ENCODE results near the gene ZCCHC7. TPM values are rescaled to one million over a fixed set of nuclear protein-coding genes. Genes with fewer than 3 reads are reported as not detected.

ZCCHC7 gene
- total RNA-seq, 1 experiment from 2014 or later = 31.2 TPM

DNA sequence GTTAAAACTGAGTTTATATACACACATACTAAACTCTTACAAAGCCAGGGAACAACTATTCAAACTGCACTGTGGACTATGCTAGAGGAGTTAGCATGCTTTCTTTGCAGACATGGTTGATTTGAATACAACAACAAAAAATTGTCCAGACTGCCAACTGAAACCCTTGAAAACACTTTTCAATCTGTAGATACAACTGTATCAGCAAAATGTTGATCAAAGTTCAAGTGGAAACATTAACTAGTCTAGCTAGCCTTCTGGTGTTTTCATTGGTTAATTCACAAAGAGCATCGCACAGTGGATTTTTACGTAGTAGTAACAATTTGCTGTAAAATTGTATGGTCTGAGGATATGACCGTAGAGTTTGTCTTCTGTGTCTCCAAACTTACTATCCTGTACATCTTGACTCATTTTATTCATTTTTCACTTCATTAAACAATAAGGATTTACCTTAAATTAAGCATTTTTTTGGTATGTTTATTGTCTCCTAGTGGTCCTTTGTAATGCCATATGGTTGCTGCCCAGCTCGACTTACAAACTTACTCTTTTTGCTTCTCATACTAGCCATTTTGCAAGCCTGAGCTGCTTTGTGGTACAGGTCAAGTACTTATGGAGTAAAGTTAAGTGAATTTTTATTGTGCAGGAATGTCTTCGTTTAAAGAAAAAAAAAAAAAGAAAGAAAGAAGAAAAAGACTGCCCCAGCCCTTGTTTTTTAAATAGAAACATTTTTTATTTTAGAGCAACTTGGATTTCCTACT lies 123.4 kb downstream of the ZCCHC7 start:
- ChIA-PET POLR2A (no interaction called here), RAD21 (ENCODE audit: low non-redundant PET in 1 of 2, low total read pairs in 2 of 2, uncharacterized antibody in 2 of 2, unreplicated experiment in 2 of 2) (no interaction called here), CTCF (no interaction called here)
- Histone ChIP-seq H3K79me2 (ENCODE audit: insufficient read depth, low read length) (peaks cover 17% of the 10 kb centered on the region; the same call in 1 of the 2 replicates), H3K4me2 (ENCODE audit: low read length) (no peak overlapping the region), H3K4me3 (replicated peaks in 1 of 2; ENCODE audit: low read depth in 1 of 2, low read length in 2 of 2) (no peak overlapping the region), H2AFZ (ENCODE audit: low read depth, low read length, poor library complexity, severe bottlenecking) (no peak overlapping the region), H3K36me3 (ENCODE audit: control insufficient read depth in 1 of 2, insufficient read depth in 2 of 2, low read length in 2 of 2) (no peaks in the 10 kb centered on the region), H3K9ac (ENCODE audit: low read length) (no peak overlapping the region), H3K27ac (ENCODE audit: low read depth, low read length) (no peak overlapping the region), H3K9me2 (ENCODE audit: insufficient read depth) (peaks cover 4% of the 10 kb centered on the region; the same call in 1 of the 2 replicates), H3K9me3 (ENCODE audit: control insufficient read depth in 1 of 2, insufficient read depth in 1 of 2, low read depth in 1 of 2, low read length in 2 of 2) (no peaks in the 10 kb centered on the region), H4K20me1 (ENCODE audit: insufficient read depth) (no peaks in the 10 kb centered on the region; the same call in 1 of the 2 replicates), H3K27me3 (ENCODE audit: insufficient read depth, low read length) (no peaks in the 10 kb centered on the region), H3K4me1 (ENCODE audit: control insufficient read depth in 1 of 2, insufficient read depth in 2 of 2, low read length in 2 of 2) (peaks cover 0 to 5% of the 10 kb centered on the region in 2 experiments; a peak in 2 of 4 replicates)
- no peak for TF ChIP-seq CEBPB (IDR thresholded peaks at IDR 0.05; ENCODE audit: low read depth)
- TF ChIP-seq POLR2A (IDR thresholded peaks at IDR 0.05; ENCODE audit: borderline replicate concordance, extremely low read depth, insufficient read depth, insufficient read length) = no peak
- TF ChIP-seq CBX3 (IDR thresholded peaks at IDR 0.05; ENCODE audit: low read depth) = no peak
- no peak for TF ChIP-seq REST (IDR thresholded peaks at IDR 0.05; ENCODE audit: low read depth)
- TF ChIP-seq POLR2AphosphoS5 (IDR thresholded peaks at IDR 0.05; ENCODE audit: low read depth, low read length) = no peak
- no peak for TF ChIP-seq ELF1 (IDR thresholded peaks at IDR 0.05; ENCODE audit: borderline replicate concordance, low read depth)
- no peak for TF ChIP-seq SIN3A (IDR thresholded peaks at IDR 0.05; ENCODE audit: low read depth)
- TF ChIP-seq, protein P1, sequence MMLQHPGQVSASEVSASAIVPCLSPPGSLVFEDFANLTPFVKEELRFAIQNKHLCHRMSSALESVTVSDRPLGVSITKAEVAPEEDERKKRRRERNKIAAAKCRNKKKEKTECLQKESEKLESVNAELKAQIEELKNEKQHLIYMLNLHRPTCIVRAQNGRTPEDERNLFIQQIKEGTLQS (IDR thresholded peaks at IDR 0.05) = no peak
- no peak for TF ChIP-seq TCF7L2 (IDR thresholded peaks at IDR 0.05; ENCODE audit: borderline replicate concordance, extremely low read depth, insufficient read depth, insufficient read length)
- TF ChIP-seq, protein P2, sequence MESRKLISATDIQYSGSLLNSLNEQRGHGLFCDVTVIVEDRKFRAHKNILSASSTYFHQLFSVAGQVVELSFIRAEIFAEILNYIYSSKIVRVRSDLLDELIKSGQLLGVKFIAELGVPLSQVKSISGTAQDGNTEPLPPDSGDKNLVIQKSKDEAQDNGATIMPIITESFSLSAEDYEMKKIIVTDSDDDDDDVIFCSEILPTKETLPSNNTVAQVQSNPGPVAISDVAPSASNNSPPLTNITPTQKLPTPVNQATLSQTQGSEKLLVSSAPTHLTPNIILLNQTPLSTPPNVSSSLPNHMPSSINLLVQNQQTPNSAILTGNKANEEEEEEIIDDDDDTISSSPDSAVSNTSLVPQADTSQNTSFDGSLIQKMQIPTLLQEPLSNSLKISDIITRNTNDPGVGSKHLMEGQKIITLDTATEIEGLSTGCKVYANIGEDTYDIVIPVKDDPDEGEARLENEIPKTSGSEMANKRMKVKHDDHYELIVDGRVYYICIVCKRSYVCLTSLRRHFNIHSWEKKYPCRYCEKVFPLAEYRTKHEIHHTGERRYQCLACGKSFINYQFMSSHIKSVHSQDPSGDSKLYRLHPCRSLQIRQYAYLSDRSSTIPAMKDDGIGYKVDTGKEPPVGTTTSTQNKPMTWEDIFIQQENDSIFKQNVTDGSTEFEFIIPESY (IDR thresholded peaks at IDR 0.05; ENCODE audit: extremely low read depth, insufficient replicate concordance, low read length) = no peak
- TF ChIP-seq CTCF (IDR thresholded peaks at IDR 0.05 in 2 of 3, conservative IDR thresholded peaks at IDR 0.05 in 1 of 3; ENCODE audit: borderline replicate concordance in 1 of 3, insufficient read depth in 1 of 3, low read depth in 2 of 3, low read length in 2 of 3) = no peak
- no peak for TF ChIP-seq SP1 (IDR thresholded peaks at IDR 0.05; ENCODE audit: low read depth)
- TF ChIP-seq ZFX (IDR thresholded peaks at IDR 0.05) = no peak
- TF ChIP-seq EZH2phosphoT487 (IDR thresholded peaks at IDR 0.05; ENCODE audit: borderline replicate concordance) = no peak
- TF ChIP-seq YY1 (IDR thresholded peaks at IDR 0.05; ENCODE audit: extremely low read depth, insufficient replicate concordance, low read depth, low read length) = no peak
- no peak for TF ChIP-seq SRF (IDR thresholded peaks at IDR 0.05; ENCODE audit: low read depth)
- no peak for DNase-seq (ENCODE audit: low read depth, low spot score)
- ATAC-seq = no peak
- BruUV-seq (replicated peaks) = no TSS peak
- intact Hi-C loops (cut with micrococcal nuclease) = loop anchor here (2.0 kb wide), 1 partner anchor 17 kb away; no protein-coding TSS in a partner anchor

Measured in HCT116 (cell line).